Endothelial cell of umbilical vein (primary cell): ENCODE results near the gene PKP3. TPM values are rescaled to one million over a fixed set of nuclear protein-coding genes. Genes with fewer than 3 reads are reported as not detected.
"Not testable (repeated sequence)": the region's sequence is repeated elsewhere in the genome, so short reads cannot be mapped to it uniquely, and the experiment has no call there.

Experiments used
- BruUV-seq: library from RNA; stranded (reverse); fragments of 400-500 nt; replicated peaks from 2 replicates; lab custom pipeline; 2021; lab: Mats Ljungman, UMichigan
- CTCF ChIA-PET: fragments of 300-600, 350-600 bp; sonication (Branson Sonifier 250); formaldehyde crosslinking; loops from one replicate; lab custom pipeline; 2021; ENCODE audit warnings: antibody characterized with exemption, inconsistent platforms; lab: Charles Lee
- POLR2A ChIA-PET: fragments of 300-600, 350-600 bp; sonication (Branson Sonifier 250); formaldehyde crosslinking; loops from one replicate; lab custom pipeline; 2021; ENCODE audit warnings: antibody characterized with exemption, inconsistent platforms; lab: Charles Lee
- DNase-seq: peaks from one replicate; pipeline ENCODE4 v3.0.0-alpha.2; 2011; ENCODE audit warnings: low read depth, low spot score
- FAIRE-seq: peaks from 2 replicates; lab custom pipeline; 2011; peaks lifted over from hg19 to GRCh38; lab: Jason Lieb, UNC
- H2AFZ ChIP-seq: 2 replicates; pipeline ENCODE4 v1.6.0; 2012; ENCODE audit warnings: low read depth, low read length, control low read depth, inconsistent platforms
- H3K27ac ChIP-seq: 2 replicates; pipeline ENCODE4 v1.5.1; 2011; ENCODE audit warnings: low read depth, mild to moderate bottlenecking, control low read depth, low read length, moderate library complexity; ENCODE audit not compliant: insufficient read depth
- H3K27me3 ChIP-seq, 2 experiments: 2 replicates each; pipeline versions ENCODE4 v1.6.0 to v1.6.1; 2011; ENCODE audit warnings: low read length in 2 of 2, mixed read lengths in 1 of 2; ENCODE audit not compliant: control insufficient read depth in 2 of 2, insufficient read depth in 2 of 2
- H3K36me3 ChIP-seq, 2 experiments: 2 replicates in 1 of 2; 3 replicates in 1 of 2; pipeline ENCODE4 v1.5.1; 2011; ENCODE audit warnings: low read length in 2 of 2, mild to moderate bottlenecking in 1 of 2, moderate library complexity in 1 of 2; ENCODE audit not compliant: control insufficient read depth in 2 of 2, insufficient read depth in 2 of 2; ENCODE audit errors: extremely low read depth in 1 of 2
- H3K4me1 ChIP-seq: 3 replicates; pipeline ENCODE4 v1.5.1; 2011; ENCODE audit warnings: mild to moderate bottlenecking, low read length; ENCODE audit not compliant: control insufficient read depth, insufficient read depth; ENCODE audit errors: extremely low read depth
- H3K4me2 ChIP-seq: 2 replicates; pipeline ENCODE4 v1.6.1; 2011; ENCODE audit warnings: low read length, control low read depth, mixed read lengths; ENCODE audit not compliant: insufficient read depth
- H3K4me3 ChIP-seq, 3 experiments: fragments of 200-600 bp in 1 of 3; sonication (generic), shearing (Covaris generic) in 1 of 3; replicated peaks in 1 of 3; 2 replicates each; pipeline ENCODE4 v1.5.1; 2011 to 2016; ENCODE audit warnings: control low read depth in 3 of 3, low read length in 3 of 3, mild to moderate bottlenecking in 2 of 3, inconsistent platforms in 1 of 3, low read depth in 1 of 3, moderate library complexity in 1 of 3; ENCODE audit not compliant: insufficient read depth in 1 of 3
- H3K79me2 ChIP-seq: 2 replicates; pipeline ENCODE4 v1.6.0; 2012; ENCODE audit warnings: low read length, inconsistent platforms; ENCODE audit not compliant: control insufficient read depth, insufficient read depth
- H3K9ac ChIP-seq: replicated peaks from 2 replicates; pipeline ENCODE3; 2011; ENCODE audit warnings: low read length, control low read depth; ENCODE audit not compliant: insufficient read depth; ENCODE audit errors: extremely low read depth
- H3K9me1 ChIP-seq: replicated peaks from 3 replicates; pipeline ENCODE4 v1.6.0; 2011; ENCODE audit warnings: mild to moderate bottlenecking, low read length; ENCODE audit not compliant: control insufficient read depth, insufficient read depth; ENCODE audit errors: extremely low read depth
- H3K9me3 ChIP-seq: replicated peaks from 2 replicates; pipeline ENCODE4 v1.5.1; 2012; ENCODE audit warnings: low read length, inconsistent platforms; ENCODE audit not compliant: control insufficient read depth, insufficient read depth
- H4K20me1 ChIP-seq: replicated peaks from 2 replicates; pipeline ENCODE3; 2011; ENCODE audit warnings: mild to moderate bottlenecking, low read length; ENCODE audit not compliant: control insufficient read depth, insufficient read depth; ENCODE audit errors: extremely low read depth
- EZH2 ChIP-seq: IDR thresholded peaks from 2 replicates; pipeline ENCODE4 v1.6.1; 2012; ENCODE audit warnings: borderline replicate concordance, low read depth, mild to moderate bottlenecking, moderate library complexity, low read length, inconsistent platforms; ENCODE audit not compliant: severe bottlenecking
- FOS ChIP-seq: IDR thresholded peaks from 2 replicates; pipeline ENCODE4 v1.6.1; 2011; ENCODE audit warnings: mild to moderate bottlenecking, low read length, moderate library complexity, borderline replicate concordance; ENCODE audit not compliant: insufficient read depth
- GATA2 ChIP-seq: IDR thresholded peaks from 2 replicates; pipeline ENCODE4 v1.7.0; 2011; ENCODE audit warnings: low read depth, mild to moderate bottlenecking, moderate library complexity, mixed read lengths, low read length; ENCODE audit not compliant: insufficient read length, insufficient read depth
- MYC ChIP-seq: IDR thresholded peaks from one replicate; pipeline ENCODE4 v1.6.1; 2011; ENCODE audit warnings: mild to moderate bottlenecking, low read depth, low read length
- POLR2A ChIP-seq: IDR thresholded peaks from 2 replicates; pipeline ENCODE4 v1.6.1; 2012; ENCODE audit warnings: low read depth, mild to moderate bottlenecking, control low read depth, low read length
- dilution Hi-C: fragments of 300-500 bp; cut with MboI; formaldehyde crosslinking; loops from one replicate; pipeline ENCODE4 v1.15.0; 2019; ENCODE audit warnings: low sequenced_read_pairs; ENCODE audit not compliant: extremely low pct_ligation_motif_present
- intact Hi-C: fragments of 100-400 bp; cut with micrococcal nuclease; formaldehyde crosslinking; loops from one replicate; pipeline ENCODE4 v1.10.0; 2022
- polyA plus RNA-seq, 4 experiments: library from polyadenylated mRNA; depleted of rRNA in 3 of 4; stranded (reverse) in 3 of 4; unstranded in 1 of 4; fragments of >200 nt; gene quantifications; 2 replicates each; pipeline versions ENCODE4 v1.2.1 to v1.2.3, GENCODE V29; 2011 to 2012; ENCODE audit warnings: missing spikeins in 1 of 4
- total RNA-seq: library from RNA; stranded (reverse); gene quantifications from 2 replicates; pipeline ENCODE4 v1.2.3, GENCODE V29; 2021
- TF ChIP-seq, protein P1 (sequence below): IDR thresholded peaks from 2 replicates; pipeline ENCODE4 v1.6.1; 2011; ENCODE audit not compliant: insufficient read depth, insufficient read length
- TF ChIP-seq, protein P2 (sequence below), 2 donors: IDR thresholded peaks; 1 replicate in 1 of 2; 2 replicates in 1 of 2; pipeline ENCODE4 v1.5.1; 2011; ENCODE audit warnings: low read length in 2 of 2, mild to moderate bottlenecking in 2 of 2, moderate library complexity in 2 of 2, control low read depth in 1 of 2, inconsistent platforms in 1 of 2, low read depth in 1 of 2; ENCODE audit not compliant: insufficient read depth in 1 of 2; ENCODE audit errors: extremely low read depth in 1 of 2

Gene PKP3
- total and polyA plus RNA-seq, 2 donors (not counting 3 experiments of a cell fraction or from before 2014, with no cell fraction given): 0.27 to 0.59 TPM

GRCh38 chr11:434496-434895 lies 40.5 kb downstream of the PKP3 start:
- no peak overlapping the region for H3K4me2 ChIP-seq
- dilution Hi-C loops: no loop called here
- FAIRE-seq (no peak), DNase-seq (no peak)
- TF ChIP-seq EZH2: no peak
- TF ChIP-seq POLR2A: no peak
- TF ChIP-seq, protein P1, sequence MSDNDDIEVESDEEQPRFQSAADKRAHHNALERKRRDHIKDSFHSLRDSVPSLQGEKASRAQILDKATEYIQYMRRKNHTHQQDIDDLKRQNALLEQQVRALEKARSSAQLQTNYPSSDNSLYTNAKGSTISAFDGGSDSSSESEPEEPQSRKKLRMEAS: no peak
- TF ChIP-seq, protein P2, sequence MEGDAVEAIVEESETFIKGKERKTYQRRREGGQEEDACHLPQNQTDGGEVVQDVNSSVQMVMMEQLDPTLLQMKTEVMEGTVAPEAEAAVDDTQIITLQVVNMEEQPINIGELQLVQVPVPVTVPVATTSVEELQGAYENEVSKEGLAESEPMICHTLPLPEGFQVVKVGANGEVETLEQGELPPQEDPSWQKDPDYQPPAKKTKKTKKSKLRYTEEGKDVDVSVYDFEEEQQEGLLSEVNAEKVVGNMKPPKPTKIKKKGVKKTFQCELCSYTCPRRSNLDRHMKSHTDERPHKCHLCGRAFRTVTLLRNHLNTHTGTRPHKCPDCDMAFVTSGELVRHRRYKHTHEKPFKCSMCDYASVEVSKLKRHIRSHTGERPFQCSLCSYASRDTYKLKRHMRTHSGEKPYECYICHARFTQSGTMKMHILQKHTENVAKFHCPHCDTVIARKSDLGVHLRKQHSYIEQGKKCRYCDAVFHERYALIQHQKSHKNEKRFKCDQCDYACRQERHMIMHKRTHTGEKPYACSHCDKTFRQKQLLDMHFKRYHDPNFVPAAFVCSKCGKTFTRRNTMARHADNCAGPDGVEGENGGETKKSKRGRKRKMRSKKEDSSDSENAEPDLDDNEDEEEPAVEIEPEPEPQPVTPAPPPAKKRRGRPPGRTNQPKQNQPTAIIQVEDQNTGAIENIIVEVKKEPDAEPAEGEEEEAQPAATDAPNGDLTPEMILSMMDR (IDR thresholded peaks at IDR 0.05; ENCODE audit: extremely low read depth in 1 of 2, insufficient read depth in 1 of 2, low read depth in 1 of 2, low read length in 2 of 2): no peak
- TF ChIP-seq GATA2: no peak
- TF ChIP-seq MYC: no peak
- no peak for TF ChIP-seq FOS
- BruUV-seq: no TSS peak
- ChIA-PET CTCF (interaction anchor here (1.7 kb wide), 1 partner anchor 13 kb away, joined by 8 read pairs; no protein-coding TSS in a partner anchor), POLR2A (no interaction called here)
- H4K20me1 ChIP-seq: no peaks in the 10 kb centered on the region
- H2AFZ ChIP-seq: no peak overlapping the region
- H3K27me3 ChIP-seq: no peaks in the 10 kb centered on the region
- H3K9ac ChIP-seq: no peak overlapping the region
- H3K27ac ChIP-seq: no peak overlapping the region
- H3K4me3 ChIP-seq: no peak overlapping the region
- no peaks in the 10 kb centered on the region for H3K79me2 ChIP-seq
- H3K9me1 ChIP-seq: no peaks in the 10 kb centered on the region
- H3K4me1 ChIP-seq: no peaks in the 10 kb centered on the region
- H3K36me3 ChIP-seq: no peaks in the 10 kb centered on the region
- intact Hi-C loops: no loop called here
- no peaks in the 10 kb centered on the region for H3K9me3 ChIP-seq

- H3K27me3 ChIP-seq, H3K4me2 ChIP-seq, intact Hi-C loops, H3K79me2 ChIP-seq, H3K4me3 ChIP-seq, H2AFZ ChIP-seq, H3K9me3 ChIP-seq, H3K9ac ChIP-seq, POLR2A ChIA-PET, H3K27ac ChIP-seq, H3K9me1 ChIP-seq, H3K36me3 ChIP-seq, H4K20me1 ChIP-seq, H3K4me1 ChIP-seq, BruUV-seq, DNase-seq, FAIRE-seq, dilution Hi-C loops: not testable (repeated sequence)
- CTCF ChIA-PET: interaction anchor here (1.7 kb wide), 1 partner anchor 12 kb away, joined by 8 read pairs; no protein-coding TSS in a partner anchor
These were observed 41.2 kb downstream of the PKP3 start for GRCh38 chr11:434999-435740.
